Mucosa of descending colon (tissue), 3 donors: ENCODE results near the gene LPAR3. TPM values are rescaled to one million over a fixed set of nuclear protein-coding genes. Genes with fewer than 3 reads are reported as not detected.

Source experiments
- ATAC-seq: fragments of 200-7000 bp; cut with Tn5 transposase; one replicate; pipeline ENCODE4 v1.9.1; 2020; ENCODE audit warnings: mild to moderate bottlenecking, moderate library complexity
- DNase-seq, 3 donors: peaks; one replicate each; pipeline ENCODE4 v3.0.0-alpha.2; 2020
- H3K36me3 ChIP-seq: fragments of 200-600 bp; one replicate; pipeline ENCODE4 v1.8.0; 2021; ENCODE audit warnings: low read depth, mild to moderate bottlenecking
- H3K4me1 ChIP-seq: fragments of 200-600 bp; one replicate; pipeline ENCODE4 v1.8.0; 2021; ENCODE audit warnings: low read depth, mild to moderate bottlenecking
- H3K4me3 ChIP-seq: fragments of 200-600 bp; one replicate; pipeline ENCODE4 v1.8.0; 2021; ENCODE audit warnings: mild to moderate bottlenecking
- H3K9me3 ChIP-seq: fragments of 200-600 bp; one replicate; pipeline ENCODE4 v1.8.0; 2021; ENCODE audit warnings: mild to moderate bottlenecking
- intact Hi-C, 2 donors: fragments of 100-400 bp; cut with DNase I in 1 of 2; cut with micrococcal nuclease in 1 of 2; formaldehyde crosslinking; loops; one replicate each; pipeline versions ENCODE4 v1.11.0 to v1.11.1; 2022; cut with DNase I, micrococcal nuclease
- total RNA-seq, 3 donors: library from RNA; stranded (reverse); fragmentation: NEBNext Ultra II Directional in 2 of 3; extraction: Animal tissue kit (Norgen Biotek cat#: 25700) in 2 of 3; gene quantifications; one replicate each; pipeline versions ENCODE4 v1.2.1 to v1.2.4, GENCODE V29; 2021 to 2023
- TF ChIP-seq, protein P1 (sequence below): fragments of 200-600 bp; IDR thresholded peaks from one replicate; pipeline ENCODE4 v1.8.0; 2022; ENCODE audit warnings: antibody characterized with exemption, mild to moderate bottlenecking
- donor health status: DM: no; HTN: no; CAD: no; lungs with moderate emphysema.
- donor health status: DM: no; HTN: no; CAD: no.
- donor health status: DM: no; HTN: yes; CAD: no.

Gene LPAR3
- total RNA-seq, 3 donors from 2014 or later, result 2.5 to 3.5 (median 2.5) TPM

DNA sequence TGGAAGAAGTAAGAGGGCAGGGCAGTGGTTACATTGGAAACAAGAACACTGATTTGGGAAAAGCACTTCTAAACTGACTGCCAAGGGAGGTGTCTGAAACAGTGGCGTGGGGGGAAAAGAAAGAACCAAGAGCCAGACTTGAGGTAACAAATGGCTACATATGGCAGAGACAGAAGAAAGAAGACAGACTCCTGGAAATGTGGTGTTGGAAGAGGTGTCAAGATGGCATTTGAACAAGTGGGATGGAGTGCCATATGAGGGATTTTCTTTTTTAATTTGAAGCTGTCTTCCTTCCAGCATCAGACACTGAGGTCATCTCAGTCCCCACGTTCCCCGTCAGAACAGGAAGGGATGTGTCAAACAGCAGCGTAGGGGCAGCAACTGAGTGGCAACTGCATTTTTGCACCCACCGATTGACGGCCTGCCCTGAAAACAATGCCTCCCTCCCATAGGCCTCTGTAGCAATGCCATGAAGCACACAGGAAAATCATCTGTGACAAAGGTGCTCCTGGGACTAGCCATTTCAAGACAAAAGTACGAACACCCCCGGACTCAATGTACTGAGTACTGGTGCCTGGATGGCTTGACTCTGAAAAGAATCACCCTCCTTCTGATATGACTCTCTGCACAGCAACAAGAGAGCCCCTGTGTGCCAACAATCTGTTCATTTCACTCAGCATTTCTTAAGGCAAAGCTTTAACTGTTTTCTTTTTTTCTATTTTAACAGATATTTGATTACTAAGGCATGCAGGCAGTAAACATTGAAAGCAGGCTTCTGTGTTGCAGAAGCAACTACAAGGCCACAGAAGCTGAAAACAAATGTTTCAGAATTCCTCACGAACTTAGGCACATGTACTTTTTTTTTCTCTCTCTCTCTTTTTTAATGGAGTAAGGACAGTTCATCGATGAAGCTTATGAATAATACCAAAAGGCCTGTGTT lies 37.0 kb downstream of the LPAR3 start:
- TF ChIP-seq, protein P1, sequence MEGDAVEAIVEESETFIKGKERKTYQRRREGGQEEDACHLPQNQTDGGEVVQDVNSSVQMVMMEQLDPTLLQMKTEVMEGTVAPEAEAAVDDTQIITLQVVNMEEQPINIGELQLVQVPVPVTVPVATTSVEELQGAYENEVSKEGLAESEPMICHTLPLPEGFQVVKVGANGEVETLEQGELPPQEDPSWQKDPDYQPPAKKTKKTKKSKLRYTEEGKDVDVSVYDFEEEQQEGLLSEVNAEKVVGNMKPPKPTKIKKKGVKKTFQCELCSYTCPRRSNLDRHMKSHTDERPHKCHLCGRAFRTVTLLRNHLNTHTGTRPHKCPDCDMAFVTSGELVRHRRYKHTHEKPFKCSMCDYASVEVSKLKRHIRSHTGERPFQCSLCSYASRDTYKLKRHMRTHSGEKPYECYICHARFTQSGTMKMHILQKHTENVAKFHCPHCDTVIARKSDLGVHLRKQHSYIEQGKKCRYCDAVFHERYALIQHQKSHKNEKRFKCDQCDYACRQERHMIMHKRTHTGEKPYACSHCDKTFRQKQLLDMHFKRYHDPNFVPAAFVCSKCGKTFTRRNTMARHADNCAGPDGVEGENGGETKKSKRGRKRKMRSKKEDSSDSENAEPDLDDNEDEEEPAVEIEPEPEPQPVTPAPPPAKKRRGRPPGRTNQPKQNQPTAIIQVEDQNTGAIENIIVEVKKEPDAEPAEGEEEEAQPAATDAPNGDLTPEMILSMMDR, result no peak
- DNase-seq, result no peak
- no peak overlapping the region for H3K4me3 ChIP-seq
- no peaks in the 10 kb centered on the region for H3K36me3 ChIP-seq
- no peaks in the 10 kb centered on the region for H3K9me3 ChIP-seq
- no peaks in the 10 kb centered on the region for H3K4me1 ChIP-seq
- no peak for ATAC-seq
- intact Hi-C loops, result no loop called here

DNA sequence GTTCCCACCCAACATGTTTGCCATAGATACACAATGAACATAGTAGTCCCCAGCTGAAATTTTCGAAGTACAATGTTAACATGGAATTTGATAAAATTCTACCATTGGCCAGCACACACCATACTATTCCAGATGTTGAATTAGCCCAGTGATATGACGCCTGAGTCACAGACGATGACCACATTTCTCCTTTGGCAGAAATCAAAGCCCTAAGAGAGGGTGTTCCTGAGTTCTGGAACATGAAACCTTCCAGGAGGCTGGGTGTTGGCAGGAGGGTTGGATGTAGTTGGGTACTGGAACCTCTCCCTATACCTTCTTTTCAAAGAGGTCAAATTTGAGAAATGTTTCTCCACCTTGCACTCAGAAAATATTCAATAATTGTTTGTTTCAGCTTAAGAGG lies 37.8 kb downstream of the LPAR3 start:
- intact Hi-C loops, result no loop called here
- H3K36me3 ChIP-seq, result no peaks in the 10 kb centered on the region
- ATAC-seq (no peak), DNase-seq (no peak)
- no peaks in the 10 kb centered on the region for H3K4me1 ChIP-seq
- TF ChIP-seq, protein P1, result no peak
- no peak overlapping the region for H3K4me3 ChIP-seq
- H3K9me3 ChIP-seq, result no peaks in the 10 kb centered on the region

DNA sequence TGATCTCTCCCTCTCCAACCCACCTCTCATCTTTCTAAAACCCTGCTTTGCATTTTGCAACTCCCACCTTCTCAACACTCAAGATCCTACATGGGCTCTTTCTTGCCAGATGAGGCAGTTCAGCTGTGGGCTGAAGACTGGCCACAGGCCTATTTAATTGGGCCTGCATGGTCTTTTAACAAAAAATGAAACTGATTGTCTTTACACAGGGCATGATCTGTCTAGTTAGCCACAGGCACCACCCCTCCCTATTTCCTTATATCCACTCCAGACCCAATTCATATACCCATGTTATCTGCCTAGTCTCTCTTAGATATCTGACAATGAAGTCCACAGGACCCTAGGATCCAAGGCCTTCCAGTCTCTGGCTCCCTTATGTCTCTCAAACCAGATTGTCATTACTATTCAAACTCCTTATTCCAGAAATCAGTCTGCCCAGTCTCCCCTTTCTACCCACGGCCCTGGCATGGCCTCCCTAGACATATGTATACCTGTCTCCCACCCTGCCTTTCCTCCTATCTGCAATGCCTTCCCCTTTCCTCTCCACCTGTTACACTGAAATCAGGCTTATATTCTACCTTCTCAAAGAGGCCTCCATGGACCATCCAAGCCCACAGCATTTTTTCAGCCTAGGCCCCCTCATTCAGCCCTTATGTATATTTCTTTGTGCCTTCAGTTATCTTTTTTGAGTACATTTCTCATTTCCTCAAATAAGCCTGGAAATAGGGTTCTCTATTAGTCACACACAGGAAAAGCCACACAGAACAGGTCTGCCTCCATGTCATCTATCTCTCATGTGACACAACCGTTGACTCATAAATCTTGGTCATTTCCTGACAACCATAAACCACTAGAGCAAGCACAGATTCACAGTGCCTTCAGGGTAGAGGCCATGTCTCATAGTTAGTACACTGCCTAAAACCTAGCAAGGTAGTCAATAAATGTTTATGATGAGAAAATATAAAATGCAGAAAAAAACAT lies 39.0 kb downstream of the LPAR3 start:
- H3K9me3 ChIP-seq, result no peaks in the 10 kb centered on the region
- intact Hi-C loops, result no loop called here
- H3K4me3 ChIP-seq, result no peak overlapping the region
- peak in 1 of 3 donors; percentile 53 for DNase-seq
- peak; percentile 96 for ATAC-seq
- H3K36me3 ChIP-seq, result no peaks in the 10 kb centered on the region
- no peaks in the 10 kb centered on the region for H3K4me1 ChIP-seq
- TF ChIP-seq, protein P1, result no peak

DNA sequence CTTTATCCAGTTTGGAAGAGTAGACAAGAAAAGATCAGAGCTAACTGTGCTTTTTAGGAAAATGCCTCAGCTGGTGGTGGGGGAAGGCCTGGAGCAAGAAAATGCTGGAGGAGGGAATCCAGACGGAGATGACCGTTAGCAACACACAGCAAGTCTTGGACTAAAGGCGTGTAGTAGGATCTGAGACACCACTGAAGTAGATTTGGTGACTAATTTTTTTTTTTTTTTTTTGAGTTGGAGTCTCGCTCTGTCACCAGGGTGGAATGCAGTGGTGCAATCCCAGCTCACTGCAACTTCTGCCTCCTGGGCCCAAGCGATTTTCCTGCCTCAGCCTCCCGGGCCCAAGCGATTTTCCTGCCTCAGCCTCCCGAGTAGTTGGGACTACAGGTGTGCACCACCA lies 41.2 kb downstream of the LPAR3 start:
- Histone ChIP-seq H3K4me3 (no peak overlapping the region), H3K4me1 (no peaks in the 10 kb centered on the region), H3K9me3 (no peaks in the 10 kb centered on the region), H3K36me3 (no peaks in the 10 kb centered on the region)
- DNase-seq (no peak), ATAC-seq (no peak)
- TF ChIP-seq, protein P1, result no peak
- intact Hi-C loops, result no loop called here

DNA sequence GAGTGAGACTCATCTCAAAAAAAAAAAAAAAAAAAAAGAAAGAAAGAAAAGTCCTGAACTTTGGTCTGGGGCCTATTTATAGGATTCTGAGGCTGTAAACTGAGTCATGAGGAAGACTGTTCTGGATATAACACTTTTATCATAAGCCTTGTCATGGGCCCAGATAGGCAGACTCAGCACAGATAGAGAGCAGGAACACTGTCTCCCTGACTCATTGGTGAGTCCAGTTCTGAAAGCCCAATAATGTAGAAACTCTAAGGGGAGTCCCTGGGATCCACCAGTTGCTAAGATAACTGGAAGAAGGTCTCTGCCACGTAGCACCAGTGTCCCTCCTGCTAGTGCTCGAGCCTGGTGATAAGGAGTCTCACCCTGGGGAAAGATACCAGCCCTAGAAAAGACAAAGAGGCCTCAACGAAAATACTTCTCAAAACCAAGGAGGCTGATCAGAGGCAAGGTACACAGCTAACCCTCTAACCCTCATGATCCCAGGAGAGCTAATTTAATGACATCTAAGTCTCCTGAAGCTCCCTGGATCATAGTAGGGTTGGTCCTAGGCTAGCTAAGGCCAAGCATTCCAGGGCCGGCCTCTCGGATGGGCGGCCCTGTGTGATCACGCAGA lies 43.5 kb downstream of the LPAR3 start:
- Histone ChIP-seq H3K9me3 (no peaks in the 10 kb centered on the region), H3K4me3 (no peak overlapping the region), H3K36me3 (no peaks in the 10 kb centered on the region), H3K4me1 (no peaks in the 10 kb centered on the region)
- peak; percentile 71 for ATAC-seq
- intact Hi-C loops, result no loop called here
- TF ChIP-seq, protein P1, result no peak
- DNase-seq, result no peak
